ENCODE measurements around the gene RBMS2. TPM values are rescaled to one million over a fixed set of nuclear protein-coding genes. Genes with fewer than 3 reads are reported as not detected.

RBMS2 gene
- total RNA-seq, 1 donor from 2014 or later: 20.6 TPM

DNA sequence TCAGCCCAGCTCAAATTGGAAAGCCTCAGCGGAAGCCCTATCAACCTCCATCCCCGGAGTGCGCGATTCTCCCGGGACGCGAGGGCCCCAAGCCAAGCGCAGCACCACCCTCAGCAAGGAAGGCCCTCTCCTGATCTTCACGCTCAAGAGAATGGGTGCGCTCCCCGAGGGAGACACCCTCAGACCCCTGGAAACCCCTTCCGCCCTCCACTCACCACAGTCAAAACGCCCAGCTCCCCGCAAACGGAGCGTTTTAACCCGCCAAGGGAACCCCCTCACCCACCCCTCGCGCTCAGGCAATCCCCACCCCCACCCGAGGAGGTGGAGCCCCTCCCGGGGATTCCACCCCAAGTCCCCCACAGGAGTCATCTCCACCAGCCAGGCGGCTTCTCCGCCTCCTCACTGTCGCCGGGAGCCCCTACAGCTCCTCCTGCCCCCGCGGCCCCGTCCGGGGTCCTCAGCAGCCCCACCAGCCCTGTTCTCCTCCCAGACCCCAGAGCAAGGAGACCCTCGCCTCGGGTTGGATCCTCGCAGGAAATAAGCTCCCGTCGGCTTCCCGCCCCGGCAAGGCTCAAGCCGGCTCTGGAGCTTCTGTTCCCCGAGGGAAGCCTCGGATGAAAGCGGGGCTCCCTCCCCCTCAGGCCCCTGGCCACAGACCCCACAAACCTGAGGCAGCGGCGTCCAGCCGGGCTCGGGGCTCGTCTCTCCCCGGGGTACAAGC lies 108.0 kb downstream of the RBMS2 start:
- DNase-seq (ENCODE audit: extremely low spot score in 2 of 2): no peak
- Histone ChIP-seq H3K27me3 (no peaks in the 10 kb centered on the region), H3K4me1 (peaks cover 78% of the 10 kb centered on the region), H3K9me3 (no peaks in the 10 kb centered on the region), H3K36me3 (no peaks in the 10 kb centered on the region), H3K4me3 (peak overlapping the region; percentile 93 to 99), H3K27ac (peak overlapping the region; percentile 100)
- intact Hi-C loops (cut with DNase I): loop anchor here (10.0 kb wide), 1 partner anchor 115 kb away; no protein-coding TSS in a partner anchor
- no peak for TF ChIP-seq POLR2A (IDR thresholded peaks at IDR 0.05)
- TF ChIP-seq, protein P1, sequence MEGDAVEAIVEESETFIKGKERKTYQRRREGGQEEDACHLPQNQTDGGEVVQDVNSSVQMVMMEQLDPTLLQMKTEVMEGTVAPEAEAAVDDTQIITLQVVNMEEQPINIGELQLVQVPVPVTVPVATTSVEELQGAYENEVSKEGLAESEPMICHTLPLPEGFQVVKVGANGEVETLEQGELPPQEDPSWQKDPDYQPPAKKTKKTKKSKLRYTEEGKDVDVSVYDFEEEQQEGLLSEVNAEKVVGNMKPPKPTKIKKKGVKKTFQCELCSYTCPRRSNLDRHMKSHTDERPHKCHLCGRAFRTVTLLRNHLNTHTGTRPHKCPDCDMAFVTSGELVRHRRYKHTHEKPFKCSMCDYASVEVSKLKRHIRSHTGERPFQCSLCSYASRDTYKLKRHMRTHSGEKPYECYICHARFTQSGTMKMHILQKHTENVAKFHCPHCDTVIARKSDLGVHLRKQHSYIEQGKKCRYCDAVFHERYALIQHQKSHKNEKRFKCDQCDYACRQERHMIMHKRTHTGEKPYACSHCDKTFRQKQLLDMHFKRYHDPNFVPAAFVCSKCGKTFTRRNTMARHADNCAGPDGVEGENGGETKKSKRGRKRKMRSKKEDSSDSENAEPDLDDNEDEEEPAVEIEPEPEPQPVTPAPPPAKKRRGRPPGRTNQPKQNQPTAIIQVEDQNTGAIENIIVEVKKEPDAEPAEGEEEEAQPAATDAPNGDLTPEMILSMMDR (IDR thresholded peaks at IDR 0.05): no peak
- no peak for TF ChIP-seq POLR2AphosphoS5 (IDR thresholded peaks at IDR 0.05; ENCODE audit: insufficient read depth in 1 of 2, low read depth in 1 of 2)

DNA sequence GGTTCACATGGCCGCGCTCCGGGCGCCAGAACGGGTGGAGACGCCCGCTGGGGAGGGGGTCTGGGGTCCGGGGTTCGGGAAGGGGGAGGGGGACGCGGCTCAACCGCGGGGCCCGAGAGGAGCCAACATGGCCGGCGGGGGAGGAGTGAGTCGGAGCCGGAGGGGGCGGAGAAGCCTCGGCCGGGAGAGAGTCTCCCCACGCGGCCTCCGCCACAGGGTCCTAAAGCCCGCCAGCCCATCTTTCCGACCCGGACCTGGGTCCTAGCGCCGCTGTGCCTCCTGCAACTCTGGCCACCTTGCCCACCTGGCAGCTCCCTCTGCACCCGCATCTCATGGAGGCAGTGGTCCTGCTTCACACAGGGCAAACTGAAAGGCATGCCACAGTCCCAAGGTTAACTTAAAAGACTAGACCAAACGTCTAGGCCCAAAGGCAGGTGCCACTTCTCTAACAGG lies 108.6 kb downstream of the RBMS2 start, which contains the start of gene BAZ2A:
TSS of gene BAZ2A (minus strand) at position 147 of the 453 bp plus-strand sequence. CDS start 12,796 bp downstream, outside the sequence.
- Histone ChIP-seq H3K4me3 (peak within 1 kb of the TSS; percentile 93 to 99), H3K9me3 (no peaks in the 10 kb centered on the region), H3K36me3 (no peaks in the 10 kb centered on the region), H3K27me3 (no peaks in the 10 kb centered on the region), H3K4me1 (peaks cover 76% of the 10 kb centered on the region), H3K27ac (peak within 1 kb of the TSS; percentile 100)
- TF ChIP-seq POLR2AphosphoS5 (IDR thresholded peaks at IDR 0.05; ENCODE audit: insufficient read depth in 1 of 2, low read depth in 1 of 2) (peak; percentile 61 to 77), POLR2A (IDR thresholded peaks at IDR 0.05) (no peak)
- TF ChIP-seq, protein P1 (IDR thresholded peaks at IDR 0.05): no peak
- DNase-seq (ENCODE audit: extremely low spot score in 2 of 2): no peak
- intact Hi-C loops (cut with DNase I): loop anchor here (10.0 kb wide), 1 partner anchor 115 kb away; no protein-coding TSS in a partner anchor

DNA sequence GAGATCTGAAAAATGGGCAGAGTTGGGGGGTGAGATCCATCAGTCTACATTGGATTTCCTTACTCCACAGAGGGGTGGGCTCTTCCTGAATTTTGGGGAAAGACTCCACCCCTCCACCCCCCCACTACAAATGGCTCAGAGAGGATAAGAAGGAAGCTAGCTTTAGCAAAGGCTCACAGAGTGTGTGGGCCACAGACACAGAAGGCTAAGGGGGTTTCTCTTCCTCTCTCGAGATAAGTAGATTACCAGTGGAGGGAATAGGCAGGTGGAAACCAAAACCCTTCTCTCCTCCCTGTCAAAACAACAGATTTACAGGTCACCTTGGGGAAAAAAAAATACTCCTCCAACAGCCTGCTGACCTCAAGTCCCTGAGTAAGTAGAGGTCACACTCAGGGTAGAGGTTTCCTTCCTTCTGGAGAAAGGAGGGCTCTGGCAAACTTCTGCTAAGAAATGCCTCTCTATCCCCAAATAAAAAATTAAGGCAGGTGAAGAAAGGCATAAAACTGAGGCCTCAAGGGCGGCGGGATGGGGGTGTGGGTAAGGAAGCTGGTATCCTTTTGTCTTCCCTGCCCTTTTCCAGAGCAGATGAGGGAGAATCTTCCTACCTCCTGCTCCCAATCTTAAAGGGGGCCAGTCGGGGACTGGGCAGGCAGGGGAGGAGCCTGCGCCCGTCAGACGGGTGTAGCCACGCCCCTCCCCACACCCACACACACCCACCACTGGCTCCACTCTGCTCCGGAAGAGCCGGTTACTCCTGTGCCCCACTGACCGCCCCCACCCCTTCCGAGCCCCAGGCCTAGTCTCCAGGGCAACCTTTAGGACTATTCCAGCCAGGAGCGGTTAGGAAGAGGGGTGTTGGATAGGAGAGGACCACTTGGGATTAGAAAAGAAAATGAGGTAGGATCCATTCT lies 110.4 kb downstream of the RBMS2 start:
- Histone ChIP-seq H3K36me3 (no peaks in the 10 kb centered on the region), H3K27me3 (no peaks in the 10 kb centered on the region), H3K27ac (peak overlapping the region; percentile 100), H3K4me3 (peak overlapping the region; percentile 26 to 94), H3K4me1 (peaks cover 70% of the 10 kb centered on the region), H3K9me3 (no peaks in the 10 kb centered on the region)
- DNase-seq (ENCODE audit: extremely low spot score in 2 of 2): no peak
- TF ChIP-seq, protein P1 (IDR thresholded peaks at IDR 0.05): no peak
- no peak for TF ChIP-seq POLR2A (IDR thresholded peaks at IDR 0.05)
- peak; percentile 47 to 60 for TF ChIP-seq POLR2AphosphoS5 (IDR thresholded peaks at IDR 0.05; ENCODE audit: insufficient read depth in 1 of 2, low read depth in 1 of 2)
- intact Hi-C loops (cut with DNase I): loop anchor here (10.0 kb wide), 1 partner anchor 117 kb away; no protein-coding TSS in a partner anchor

DNA sequence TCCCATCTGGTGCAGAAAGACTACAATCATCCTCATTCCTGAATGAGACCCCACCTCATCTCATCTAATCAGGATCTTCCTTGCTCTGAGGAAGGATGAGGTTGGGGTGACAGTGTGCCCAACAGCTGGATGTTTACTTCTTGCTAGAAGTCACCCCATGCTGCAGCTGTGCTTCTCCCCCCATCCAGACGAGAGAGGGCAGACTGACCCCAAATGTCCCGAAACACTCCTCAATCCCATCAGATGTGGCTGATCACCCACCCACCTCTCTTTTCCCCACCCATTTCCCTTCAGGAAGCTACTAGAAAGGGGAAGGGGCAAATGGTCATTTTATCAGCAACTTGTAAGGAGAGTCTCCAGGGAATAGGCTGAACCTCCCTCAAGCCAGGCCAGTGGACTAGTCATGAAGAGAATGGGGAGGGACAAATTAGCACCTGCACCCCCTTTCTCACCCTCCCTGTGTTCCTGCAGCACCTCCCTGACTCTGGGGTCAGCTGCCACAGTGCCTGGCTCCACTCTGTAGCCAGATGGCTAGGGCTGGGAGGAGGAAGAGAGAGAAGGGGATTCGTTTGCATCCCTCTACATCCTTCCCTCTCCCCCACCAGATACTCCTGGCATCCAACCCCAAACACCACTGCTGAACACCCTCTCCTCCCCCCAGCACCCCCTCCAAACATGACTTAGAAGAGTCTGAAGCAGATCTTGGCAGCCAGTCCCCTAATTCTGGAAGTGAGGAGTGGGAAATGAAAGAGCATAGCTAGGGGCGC lies 111.3 kb downstream of the RBMS2 start:
- Histone ChIP-seq H3K4me3 (peak overlapping the region; percentile 26 to 94), H3K27me3 (no peaks in the 10 kb centered on the region), H3K36me3 (peaks cover 0 to 3% of the 10 kb centered on the region in 2 donors), H3K9me3 (no peaks in the 10 kb centered on the region), H3K4me1 (peaks cover 70% of the 10 kb centered on the region), H3K27ac (peak overlapping the region; percentile 100)
- intact Hi-C loops (cut with DNase I): loop anchor here (10.0 kb wide), 1 partner anchor 118 kb away; no protein-coding TSS in a partner anchor
- TF ChIP-seq, protein P1 (IDR thresholded peaks at IDR 0.05): no peak
- TF ChIP-seq POLR2A (IDR thresholded peaks at IDR 0.05): no peak
- no peak for TF ChIP-seq POLR2AphosphoS5 (IDR thresholded peaks at IDR 0.05; ENCODE audit: insufficient read depth in 1 of 2, low read depth in 1 of 2)
- no peak for DNase-seq (ENCODE audit: extremely low spot score in 2 of 2)

All from vagina (tissue), 2 donors.